SK-N-SH treated with all-trans-retinoic acid at 6 μM for 48 hours (cell line): ENCODE results near the gene TFPT.

Source experiments
- ARNTL ChIP-seq: fragments of 450-650 bp; formaldehyde crosslinking; IDR thresholded peaks from 2 replicates; pipeline ENCODE4 v1.5.0; 2020; ENCODE audit warnings: low read depth, mild to moderate bottlenecking, moderate library complexity, borderline replicate concordance
- ISL1 ChIP-seq: fragments of 250-450 bp; sonication (Bioruptor Pico); IDR thresholded peaks from 2 replicates; pipeline ENCODE4 v2.1.2; 2022; ENCODE audit warnings: mild to moderate bottlenecking, moderate library complexity
- OSR1 ChIP-seq: fragments of 250-450 bp; sonication (Bioruptor Pico); IDR thresholded peaks from 2 replicates; pipeline ENCODE4 v1.8.0; 2022; ENCODE audit warnings: moderate library complexity, mild to moderate bottlenecking, inconsistent platforms
- PPARA ChIP-seq: fragments of 250-450 bp; sonication (Bioruptor Pico); IDR thresholded peaks from 2 replicates; pipeline ENCODE4 v1.5.0; 2020; ENCODE audit warnings: mild to moderate bottlenecking, borderline replicate concordance
- RARB ChIP-seq: fragments of 250-450 bp; sonication (Bioruptor Pico); IDR thresholded peaks from 2 replicates; pipeline ENCODE4 v1.8.0; 2021; ENCODE audit warnings: mild to moderate bottlenecking, moderate library complexity
- TCF4 ChIP-seq: fragments of 250-450 bp; sonication (Bioruptor Pico); IDR thresholded peaks from 2 replicates; pipeline ENCODE4 v1.8.0; 2021; ENCODE audit warnings: mild to moderate bottlenecking, moderate library complexity, borderline replicate concordance
- ZFP3 ChIP-seq: fragments of 250-450 bp; sonication (Bioruptor Pico); IDR thresholded peaks from 2 replicates; pipeline ENCODE4 v1.5.0; 2020; ENCODE audit warnings: mild to moderate bottlenecking, moderate library complexity
- TF ChIP-seq, protein P1 (sequence below): fragments of 250-450 bp; sonication (Bioruptor Pico); IDR thresholded peaks from 2 replicates; pipeline ENCODE4 v1.5.0; 2020; ENCODE audit warnings: mild to moderate bottlenecking, moderate library complexity
- TF ChIP-seq, protein P2 (sequence below): fragments of 250-450 bp; sonication (Bioruptor Pico); IDR thresholded peaks from 2 replicates; pipeline ENCODE4 v1.8.0; 2020; ENCODE audit warnings: mild to moderate bottlenecking, moderate library complexity, borderline replicate concordance
- TF ChIP-seq, protein P3 (sequence below): fragments of 250-450 bp; sonication (Bioruptor Pico); IDR thresholded peaks from 2 replicates; pipeline ENCODE4 v1.5.1; 2020; ENCODE audit warnings: low read depth, mild to moderate bottlenecking, moderate library complexity

DNA sequence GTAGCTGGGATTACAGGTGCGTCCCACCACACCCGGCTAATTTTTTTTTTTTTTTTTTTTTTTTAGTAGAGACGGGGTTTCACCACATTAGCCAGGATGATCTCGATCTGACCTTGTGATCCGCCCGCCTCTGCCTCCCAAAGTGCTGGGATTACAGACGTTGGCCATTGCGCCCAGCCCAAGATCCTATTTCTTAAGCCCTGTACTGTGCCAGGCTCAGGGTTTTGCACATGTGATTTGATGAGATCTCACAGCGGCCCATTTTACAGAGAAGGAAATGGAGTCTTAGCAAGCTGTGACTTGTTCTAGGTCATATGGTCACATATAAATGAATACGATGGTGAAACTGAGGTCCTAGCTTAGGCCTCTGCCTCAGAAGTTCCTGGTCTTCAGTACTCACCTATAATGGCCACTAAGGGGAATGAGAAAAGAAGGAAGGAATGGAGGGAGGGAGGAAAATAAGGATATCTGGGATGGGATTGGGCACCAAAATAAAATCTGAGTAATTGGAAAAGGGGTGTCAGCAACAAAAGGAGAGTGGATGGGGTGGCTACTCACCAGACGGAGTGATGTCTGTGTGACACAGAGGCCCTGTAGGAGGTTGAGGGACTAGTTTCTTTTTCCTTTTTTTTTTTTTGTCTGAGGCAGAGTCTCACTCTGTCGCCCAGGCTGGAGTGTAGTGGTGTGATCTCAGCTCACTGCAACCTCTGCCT lies 16.1 kb downstream of the TFPT start:
- TF ChIP-seq RARB (CRISPR knock-in tag) (no peak), ISL1 (CRISPR knock-in tag) (no peak), OSR1 (no peak), PPARA (CRISPR knock-in tag) (no peak), ARNTL (CRISPR knock-in tag) (no peak), ZFP3 (CRISPR knock-in tag) (no peak), TCF4 (no peak)
- TF ChIP-seq, protein P1, sequence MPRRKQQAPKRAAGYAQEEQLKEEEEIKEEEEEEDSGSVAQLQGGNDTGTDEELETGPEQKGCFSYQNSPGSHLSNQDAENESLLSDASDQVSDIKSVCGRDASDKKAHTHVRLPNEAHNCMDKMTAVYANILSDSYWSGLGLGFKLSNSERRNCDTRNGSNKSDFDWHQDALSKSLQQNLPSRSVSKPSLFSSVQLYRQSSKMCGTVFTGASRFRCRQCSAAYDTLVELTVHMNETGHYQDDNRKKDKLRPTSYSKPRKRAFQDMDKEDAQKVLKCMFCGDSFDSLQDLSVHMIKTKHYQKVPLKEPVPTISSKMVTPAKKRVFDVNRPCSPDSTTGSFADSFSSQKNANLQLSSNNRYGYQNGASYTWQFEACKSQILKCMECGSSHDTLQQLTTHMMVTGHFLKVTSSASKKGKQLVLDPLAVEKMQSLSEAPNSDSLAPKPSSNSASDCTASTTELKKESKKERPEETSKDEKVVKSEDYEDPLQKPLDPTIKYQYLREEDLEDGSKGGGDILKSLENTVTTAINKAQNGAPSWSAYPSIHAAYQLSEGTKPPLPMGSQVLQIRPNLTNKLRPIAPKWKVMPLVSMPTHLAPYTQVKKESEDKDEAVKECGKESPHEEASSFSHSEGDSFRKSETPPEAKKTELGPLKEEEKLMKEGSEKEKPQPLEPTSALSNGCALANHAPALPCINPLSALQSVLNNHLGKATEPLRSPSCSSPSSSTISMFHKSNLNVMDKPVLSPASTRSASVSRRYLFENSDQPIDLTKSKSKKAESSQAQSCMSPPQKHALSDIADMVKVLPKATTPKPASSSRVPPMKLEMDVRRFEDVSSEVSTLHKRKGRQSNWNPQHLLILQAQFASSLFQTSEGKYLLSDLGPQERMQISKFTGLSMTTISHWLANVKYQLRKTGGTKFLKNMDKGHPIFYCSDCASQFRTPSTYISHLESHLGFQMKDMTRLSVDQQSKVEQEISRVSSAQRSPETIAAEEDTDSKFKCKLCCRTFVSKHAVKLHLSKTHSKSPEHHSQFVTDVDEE (CRISPR knock-in tag), result no peak
- TF ChIP-seq, protein P2, sequence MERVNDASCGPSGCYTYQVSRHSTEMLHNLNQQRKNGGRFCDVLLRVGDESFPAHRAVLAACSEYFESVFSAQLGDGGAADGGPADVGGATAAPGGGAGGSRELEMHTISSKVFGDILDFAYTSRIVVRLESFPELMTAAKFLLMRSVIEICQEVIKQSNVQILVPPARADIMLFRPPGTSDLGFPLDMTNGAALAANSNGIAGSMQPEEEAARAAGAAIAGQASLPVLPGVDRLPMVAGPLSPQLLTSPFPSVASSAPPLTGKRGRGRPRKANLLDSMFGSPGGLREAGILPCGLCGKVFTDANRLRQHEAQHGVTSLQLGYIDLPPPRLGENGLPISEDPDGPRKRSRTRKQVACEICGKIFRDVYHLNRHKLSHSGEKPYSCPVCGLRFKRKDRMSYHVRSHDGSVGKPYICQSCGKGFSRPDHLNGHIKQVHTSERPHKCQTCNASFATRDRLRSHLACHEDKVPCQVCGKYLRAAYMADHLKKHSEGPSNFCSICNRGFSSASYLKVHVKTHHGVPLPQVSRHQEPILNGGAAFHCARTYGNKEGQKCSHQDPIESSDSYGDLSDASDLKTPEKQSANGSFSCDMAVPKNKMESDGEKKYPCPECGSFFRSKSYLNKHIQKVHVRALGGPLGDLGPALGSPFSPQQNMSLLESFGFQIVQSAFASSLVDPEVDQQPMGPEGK (CRISPR knock-in tag), result no peak
- TF ChIP-seq, protein P3, sequence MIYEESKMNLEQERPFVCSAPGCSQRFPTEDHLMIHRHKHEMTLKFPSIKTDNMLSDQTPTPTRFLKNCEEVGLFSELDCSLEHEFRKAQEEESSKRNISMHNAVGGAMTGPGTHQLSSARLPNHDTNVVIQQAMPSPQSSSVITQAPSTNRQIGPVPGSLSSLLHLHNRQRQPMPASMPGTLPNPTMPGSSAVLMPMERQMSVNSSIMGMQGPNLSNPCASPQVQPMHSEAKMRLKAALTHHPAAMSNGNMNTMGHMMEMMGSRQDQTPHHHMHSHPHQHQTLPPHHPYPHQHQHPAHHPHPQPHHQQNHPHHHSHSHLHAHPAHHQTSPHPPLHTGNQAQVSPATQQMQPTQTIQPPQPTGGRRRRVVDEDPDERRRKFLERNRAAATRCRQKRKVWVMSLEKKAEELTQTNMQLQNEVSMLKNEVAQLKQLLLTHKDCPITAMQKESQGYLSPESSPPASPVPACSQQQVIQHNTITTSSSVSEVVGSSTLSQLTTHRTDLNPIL, result no peak
